GM19468 (cell line): ENCODE measurements around the gene ZNF234.
"Not testable (repeated sequence)": the region's sequence is repeated elsewhere in the genome, so short reads cannot be mapped to it uniquely, and the experiment has no call there.

ENCODE experiments used
- ATAC-seq: cut with Tn5 transposase; IDR thresholded peaks from one replicate; pipeline ENCODE4 v1.9.1; 2021; ENCODE audit warnings: mild to moderate bottlenecking, moderate library complexity, moderate number of reproducible peaks; ENCODE audit not compliant: unreplicated experiment; ENCODE audit errors: extremely low read depth

The ZNF234 gene

DNA sequence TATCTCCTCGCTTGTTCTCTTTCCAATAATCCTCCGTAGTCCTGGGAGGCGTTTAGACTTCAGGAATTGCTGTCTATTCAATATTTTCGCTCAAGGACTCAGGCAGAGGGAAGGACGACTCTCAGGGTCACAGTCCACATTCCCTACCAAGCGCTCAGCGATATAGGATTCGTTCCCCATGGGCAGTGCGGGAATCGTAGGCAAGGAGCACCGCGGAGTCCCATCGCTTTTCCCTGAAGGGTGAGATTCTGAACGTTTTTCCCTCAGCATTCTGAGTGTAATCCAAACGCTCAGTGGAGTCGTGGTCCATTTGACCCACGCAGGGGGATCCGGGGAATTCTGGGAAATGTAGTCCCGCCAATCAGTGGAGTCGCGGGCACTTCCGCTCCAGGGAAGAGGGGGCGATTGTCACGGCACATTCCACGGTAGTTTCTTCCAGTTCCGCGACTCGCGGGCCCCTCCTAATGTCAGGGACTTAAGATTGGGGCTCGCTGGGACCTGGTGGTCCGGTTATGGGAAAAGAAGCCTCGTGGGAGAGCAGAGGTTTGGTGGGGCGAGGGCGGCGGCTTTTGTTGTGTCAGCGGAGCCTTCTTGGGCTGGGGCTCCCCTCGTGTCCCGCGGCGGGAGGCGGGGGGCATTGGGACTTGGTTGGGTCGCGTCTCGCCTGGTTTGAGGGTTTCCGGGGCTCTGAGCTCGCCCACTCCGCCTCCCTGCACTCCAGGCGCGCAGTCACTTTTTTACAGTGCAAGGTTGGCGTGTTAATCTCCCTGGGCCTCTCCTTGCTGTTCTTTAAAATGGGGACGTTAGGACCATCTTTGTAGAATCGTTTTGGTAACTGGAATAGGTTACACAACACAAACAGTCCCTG is at the start of gene ZNF234:
TSS of gene ZNF234 (plus strand) at position 364 of the 868 bp plus-strand sequence. CDS start 3,079 bp downstream, outside the sequence.
- no peak for ATAC-seq

DNA sequence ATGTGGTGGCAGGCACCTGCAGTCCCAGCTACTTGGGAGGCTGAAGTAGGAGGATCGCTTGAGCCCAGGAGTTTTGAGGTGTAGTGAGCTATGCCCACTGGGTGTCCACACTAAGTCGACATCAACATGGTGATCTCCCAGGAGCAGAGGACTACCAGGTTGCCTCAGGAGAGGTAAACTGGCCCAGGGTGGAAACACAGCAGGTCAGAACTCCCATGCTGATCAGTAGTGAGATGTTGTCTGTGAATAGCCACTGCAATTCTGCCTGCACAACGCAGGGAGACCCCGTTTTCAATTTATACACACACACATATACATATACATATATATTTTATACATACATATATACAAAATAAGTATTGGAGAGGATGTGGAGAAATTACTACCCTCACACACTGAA is 49.2 kb upstream of the ZNF234 start:
- no peak for ATAC-seq

DNA sequence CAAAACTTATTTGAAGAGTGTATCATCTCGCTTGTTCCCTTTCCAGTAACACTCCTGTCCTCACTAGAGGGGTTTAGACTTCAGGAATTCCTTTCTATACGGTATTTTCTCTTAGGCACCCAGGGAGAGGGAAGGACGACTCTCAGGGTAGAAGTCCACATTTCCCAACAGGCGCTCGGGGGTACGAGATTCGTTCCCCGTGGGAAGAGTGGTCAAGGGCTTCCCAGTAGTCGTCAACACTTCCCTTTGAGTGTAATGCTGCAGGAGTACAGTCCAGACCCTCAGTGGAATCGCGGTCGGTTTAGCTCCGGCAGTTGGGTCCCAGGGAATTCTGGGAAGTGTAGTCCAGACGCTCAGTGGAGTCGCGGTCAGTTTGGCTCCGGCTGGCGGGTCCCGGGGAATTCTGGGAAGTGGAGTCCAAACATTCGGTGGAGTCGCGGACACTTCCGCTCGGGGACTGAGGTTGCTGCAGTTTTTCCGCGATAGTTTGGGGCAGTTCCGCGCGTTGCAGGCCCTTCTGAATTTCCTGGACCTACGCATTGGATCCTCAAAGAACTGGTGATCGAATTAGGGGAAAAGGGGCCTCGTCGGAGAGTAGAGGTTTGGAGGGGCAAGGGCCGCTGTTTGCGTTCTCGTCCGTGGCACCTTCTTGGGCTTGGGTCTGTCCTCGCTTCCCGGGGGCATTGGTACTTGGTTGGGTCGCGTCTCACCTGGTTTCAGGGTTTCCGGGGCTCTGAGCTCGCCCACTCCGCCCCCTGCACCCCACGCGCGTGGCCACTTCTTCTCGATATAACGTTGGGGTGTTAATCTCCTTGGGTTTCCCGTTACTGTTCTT is 47.2 kb upstream of the ZNF234 start, which contains the start of gene ZNF224:
TSS of gene ZNF224 (plus strand) at position 431 of the 835 bp plus-strand sequence. CDS start 3,513 bp downstream, outside the sequence.
- peak; percentile 60 for ATAC-seq

DNA sequence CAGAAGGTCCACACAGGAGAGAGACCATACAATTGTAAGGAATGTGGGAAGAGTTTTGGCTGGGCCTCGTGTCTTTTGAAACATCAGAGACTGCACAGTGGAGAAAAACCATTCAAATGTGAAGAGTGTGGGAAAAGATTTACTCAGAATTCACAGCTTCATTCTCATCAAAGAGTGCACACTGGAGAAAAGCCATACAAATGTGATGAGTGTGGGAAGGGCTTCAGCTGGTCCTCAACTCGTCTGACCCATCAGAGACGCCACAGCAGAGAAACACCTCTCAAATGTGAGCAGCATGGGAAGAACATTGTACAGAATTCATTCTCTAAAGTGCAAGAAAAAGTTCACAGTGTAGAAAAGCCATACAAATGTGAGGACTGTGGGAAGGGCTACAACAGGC is 33.6 kb upstream of the ZNF234 start:
- no peak for ATAC-seq

DNA sequence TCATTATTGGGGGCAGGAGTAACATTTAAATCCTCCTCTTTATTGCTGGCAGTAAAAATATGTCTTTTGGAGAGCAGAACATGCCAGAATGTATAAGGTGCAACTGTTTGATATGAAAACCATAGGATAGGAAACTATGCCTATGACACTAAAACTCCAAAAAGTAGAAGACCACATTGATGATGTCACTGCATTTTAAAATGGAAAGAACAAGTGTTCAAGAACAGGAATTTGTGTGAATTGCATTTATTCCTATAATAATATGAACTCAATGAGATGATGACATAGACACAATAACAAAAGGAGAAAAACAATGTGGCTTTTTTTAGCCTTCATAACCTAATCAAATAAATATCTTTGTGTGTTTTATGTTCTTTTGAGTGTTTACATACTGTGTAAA is 31.9 kb upstream of the ZNF234 start:
- no peak for ATAC-seq

DNA sequence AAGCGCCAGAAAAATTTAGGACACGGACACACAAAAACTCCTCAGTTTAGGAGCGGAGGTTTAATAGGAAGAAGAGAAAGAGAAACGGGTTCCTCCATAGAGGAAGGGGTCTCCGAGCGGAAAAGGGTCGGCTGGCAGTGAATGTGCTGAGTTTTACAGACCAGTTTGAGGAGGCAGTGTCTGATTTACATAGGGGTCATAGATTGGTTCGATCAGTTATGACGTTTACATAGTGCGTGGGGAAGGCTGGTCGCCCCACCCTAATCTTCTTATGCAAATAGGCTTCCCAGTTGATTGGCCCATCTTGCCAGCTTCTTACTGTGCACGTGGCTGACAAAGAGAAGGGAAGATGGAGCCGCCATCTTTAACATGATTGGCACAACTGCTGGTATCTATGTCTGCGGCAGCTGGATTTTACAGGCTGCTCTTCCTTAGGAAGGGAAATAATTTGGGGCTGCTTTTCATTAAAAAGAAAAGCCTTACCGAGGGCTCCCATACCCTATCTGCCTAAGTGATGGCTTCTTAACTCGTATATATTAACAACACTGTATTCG is 29.4 kb upstream of the ZNF234 start:
- ATAC-seq = no peak

DNA sequence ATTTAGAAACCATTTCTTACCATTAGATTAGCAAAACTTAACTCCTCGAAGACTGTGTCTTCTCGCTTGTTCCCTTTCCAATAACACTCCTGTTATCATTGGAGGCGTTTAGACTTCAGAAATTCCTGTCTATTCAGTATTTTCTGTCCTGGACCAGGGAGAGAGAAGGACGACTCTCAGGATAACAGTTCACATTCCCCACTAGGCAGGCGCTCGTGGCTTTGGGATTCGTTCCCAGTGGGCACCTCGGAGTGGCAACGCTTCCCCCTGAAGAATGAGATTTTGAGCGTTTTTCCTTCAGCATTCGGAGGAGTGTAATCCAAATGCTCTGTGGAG is 28.6 kb upstream of the ZNF234 start:
- no peak for ATAC-seq

DNA sequence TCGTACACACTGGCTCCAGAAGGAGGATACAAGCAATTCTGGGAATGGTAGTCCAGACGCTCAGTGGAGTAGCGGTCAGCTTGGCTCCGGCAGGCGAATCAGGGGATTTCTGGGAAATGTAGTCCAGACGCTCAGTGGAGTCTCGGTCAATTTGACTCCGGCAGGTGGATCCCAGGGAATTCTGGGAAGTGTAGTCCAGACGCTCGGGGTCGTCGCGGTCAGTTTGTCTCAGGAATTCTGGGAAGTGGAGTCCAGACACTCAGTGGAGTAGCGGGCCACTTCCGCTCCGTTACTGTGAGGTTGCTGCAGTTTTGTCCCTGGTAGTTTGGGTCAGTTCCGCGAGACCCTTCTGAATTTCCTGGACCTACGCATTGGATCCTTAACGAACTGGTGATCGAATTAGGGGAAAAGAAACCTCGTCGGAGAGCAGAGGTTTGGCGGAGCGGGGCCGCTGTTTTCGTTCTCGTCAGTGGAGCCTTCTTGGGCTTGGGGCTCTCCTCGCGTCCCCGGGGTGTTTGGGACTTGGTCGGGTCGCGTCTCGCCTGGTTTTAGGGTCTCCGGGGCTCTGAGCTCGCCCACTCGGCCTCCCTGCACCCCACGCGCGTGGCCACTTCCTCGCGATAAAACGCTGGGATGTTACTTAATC is 28.1 kb upstream of the ZNF234 start, which contains the start of gene ZNF225:
TSS of gene ZNF225 (plus strand) at position 262 of the 646 bp plus-strand sequence. CDS start 2,429 bp downstream, outside the sequence.
- peak; percentile 74 for ATAC-seq

DNA sequence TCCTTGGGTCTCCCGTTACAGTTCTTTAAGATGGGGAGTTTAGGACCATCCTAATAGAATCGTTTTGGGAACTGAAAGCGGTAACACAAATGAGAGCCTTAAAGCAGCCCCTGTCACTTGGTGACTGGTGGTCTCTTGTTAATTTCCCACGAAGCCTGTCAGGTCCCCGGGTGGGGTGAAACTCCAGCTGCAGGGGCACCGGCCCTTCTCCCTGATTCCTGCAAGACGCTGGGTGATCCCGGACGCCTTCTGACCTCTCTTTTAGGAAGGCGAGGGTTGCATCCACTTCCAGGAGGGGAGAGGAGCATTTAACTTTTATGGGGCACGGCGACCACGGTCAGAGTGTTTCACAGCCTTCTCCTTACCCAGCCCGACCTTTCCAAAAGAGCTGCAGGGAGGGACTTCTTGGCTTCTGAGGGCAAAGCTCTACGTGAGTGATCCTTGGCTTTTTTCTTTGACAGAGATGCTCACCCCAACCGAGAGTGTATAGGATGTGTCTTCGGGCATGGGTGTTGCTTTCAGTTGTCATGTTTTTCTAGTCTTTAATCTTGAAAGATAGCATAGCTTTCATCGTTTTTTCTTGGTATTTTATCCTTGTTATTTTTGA is 27.5 kb upstream of the ZNF234 start:
- no peak for ATAC-seq

DNA sequence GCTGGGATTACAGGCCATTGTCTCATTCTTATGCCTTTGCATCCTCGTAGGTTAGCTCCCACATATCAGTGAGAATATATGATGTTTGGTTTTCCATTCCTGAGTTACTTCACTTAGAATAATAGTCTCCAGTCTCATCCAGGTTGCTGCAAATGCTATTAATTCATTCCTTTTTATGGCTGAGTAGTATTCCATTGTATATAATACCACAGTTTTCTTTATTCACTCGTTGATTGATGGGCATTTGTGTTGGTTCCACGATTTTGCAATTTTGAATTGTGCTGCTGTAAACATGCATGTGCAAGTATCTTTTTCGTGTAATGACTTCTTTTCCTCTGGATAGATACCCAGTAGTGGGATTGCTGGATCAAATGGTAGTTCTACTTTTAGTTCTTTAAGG is 20.2 kb upstream of the ZNF234 start:
- ATAC-seq = not testable (repeated sequence)

DNA sequence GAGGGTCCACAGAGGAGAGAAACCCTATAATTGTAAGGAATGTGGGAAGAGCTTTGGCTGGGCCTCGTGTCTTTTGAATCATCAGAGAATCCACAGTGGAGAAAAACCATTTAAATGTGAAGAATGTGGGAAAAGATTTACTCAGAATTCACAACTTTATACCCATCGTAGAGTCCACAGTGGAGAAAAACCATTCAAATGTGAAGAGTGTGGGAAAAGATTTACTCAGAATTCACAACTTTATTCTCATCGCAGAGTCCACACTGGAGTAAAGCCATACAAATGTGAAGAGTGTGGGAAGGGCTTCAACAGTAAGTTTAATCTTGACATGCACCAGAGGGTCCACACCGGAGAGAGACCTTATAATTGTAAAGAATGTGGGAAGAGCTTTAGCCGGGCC is 9.4 kb upstream of the ZNF234 start:
- no peak for ATAC-seq

DNA sequence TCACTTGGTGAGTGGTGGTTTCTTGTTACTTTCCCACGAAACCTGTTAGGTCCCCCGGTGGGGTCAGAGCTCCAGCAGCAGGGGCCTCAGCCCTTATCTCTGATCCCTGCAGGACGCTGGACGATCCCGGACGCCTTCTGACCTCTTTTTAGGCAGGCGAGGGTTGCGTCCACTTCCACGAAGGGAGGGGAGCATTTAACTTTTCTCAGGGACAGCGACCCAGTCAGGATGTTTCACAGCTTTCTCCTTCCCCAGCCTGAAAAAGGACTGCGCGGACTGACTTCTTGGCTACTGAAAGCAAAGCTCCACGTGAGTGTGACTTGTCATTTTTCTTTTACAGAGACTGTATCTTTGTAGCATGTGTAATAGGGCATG is 692 bp downstream of the ZNF234 start:
- ATAC-seq = no peak

DNA sequence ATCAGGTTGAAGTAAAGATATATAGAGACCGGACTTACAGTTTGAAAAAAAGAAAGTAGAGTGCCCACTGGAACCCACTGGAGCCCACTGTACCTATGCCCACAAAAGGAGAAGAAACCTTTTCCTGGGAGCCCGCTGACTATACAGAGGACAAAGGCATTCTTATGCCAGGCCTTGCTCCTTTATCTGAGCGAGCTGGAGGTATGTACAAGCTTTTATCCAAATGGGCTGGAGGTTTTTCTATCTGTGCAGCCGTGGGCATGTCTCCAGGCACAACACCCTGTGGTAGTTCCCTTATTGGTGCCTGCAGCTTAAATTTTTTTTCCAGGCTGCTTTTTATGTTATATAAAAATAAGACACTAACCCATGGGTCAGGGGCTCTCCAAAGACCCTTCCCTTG is 8.4 kb downstream of the ZNF234 start:
- ATAC-seq = no peak

DNA sequence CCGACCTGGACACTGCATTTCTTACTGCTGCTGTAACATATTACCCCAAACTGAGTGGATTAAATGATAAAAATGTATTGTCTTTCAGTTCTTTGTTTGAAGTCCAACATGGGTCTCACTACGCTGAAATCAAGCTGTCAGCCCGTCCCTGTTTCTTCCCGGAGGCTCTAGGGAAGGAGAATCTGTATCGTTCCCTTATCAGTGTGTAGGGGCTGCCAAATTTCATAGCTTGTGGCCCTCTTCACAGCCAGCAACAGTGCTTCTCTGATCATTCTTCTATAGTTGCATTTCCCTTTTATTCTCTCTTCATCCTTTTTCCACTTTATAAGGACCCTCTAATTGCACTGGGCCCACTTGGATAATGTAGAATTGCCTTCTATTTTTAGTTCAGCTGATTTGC is 10.1 kb downstream of the ZNF234 start:
- no peak for ATAC-seq

DNA sequence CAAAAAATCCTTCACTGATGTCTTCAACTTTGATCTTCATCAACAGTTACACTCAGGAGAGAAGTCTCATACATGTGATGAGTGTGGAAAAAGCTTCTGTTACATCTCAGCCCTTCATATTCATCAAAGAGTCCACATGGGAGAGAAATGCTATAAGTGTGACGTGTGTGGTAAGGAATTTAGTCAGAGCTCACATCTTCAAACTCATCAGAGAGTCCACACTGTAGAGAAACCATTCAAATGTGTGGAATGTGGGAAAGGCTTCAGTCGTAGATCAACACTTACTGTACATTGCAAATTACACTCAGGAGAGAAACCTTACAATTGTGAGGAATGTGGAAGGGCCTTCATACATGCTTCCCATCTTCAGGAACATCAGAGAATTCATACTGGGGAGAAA is 15.1 kb downstream of the ZNF234 start:
- no peak for ATAC-seq

DNA sequence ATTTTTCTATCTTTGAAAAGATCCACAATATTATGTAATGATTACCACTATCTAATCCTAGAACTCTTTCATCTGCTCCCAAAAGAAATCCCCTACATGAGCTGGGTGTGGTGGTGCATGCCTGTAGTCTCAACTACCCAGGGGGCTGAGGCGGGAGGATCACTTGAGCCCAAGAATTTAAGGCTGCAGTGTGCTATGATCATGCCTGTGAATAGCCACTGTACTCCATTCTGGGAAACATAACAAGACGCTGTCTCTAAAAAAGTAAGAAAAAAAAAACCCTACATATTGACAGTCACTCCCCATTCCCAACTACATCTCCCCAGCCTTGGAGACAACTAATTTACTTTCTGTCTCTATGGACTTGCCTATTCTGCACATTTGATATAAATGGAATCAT is 22.4 kb downstream of the ZNF234 start:
- ATAC-seq = no peak

DNA sequence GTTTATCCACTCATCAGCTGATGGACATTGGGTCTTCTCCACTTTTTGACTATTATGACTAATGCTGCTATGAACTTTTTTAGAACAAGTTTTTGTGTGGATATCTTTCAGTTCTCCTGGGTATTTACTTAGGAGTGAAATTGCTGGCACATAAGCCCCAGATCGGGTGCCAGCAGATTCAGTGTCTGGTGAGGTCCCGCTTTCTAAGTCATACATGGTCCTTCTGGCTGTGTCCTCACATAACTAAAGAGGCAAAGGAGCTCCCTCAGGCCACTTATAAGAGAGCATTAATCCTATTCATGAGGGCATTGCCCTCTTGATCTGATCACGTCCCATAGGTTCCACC is 22.9 kb downstream of the ZNF234 start:
- ATAC-seq = no peak

DNA sequence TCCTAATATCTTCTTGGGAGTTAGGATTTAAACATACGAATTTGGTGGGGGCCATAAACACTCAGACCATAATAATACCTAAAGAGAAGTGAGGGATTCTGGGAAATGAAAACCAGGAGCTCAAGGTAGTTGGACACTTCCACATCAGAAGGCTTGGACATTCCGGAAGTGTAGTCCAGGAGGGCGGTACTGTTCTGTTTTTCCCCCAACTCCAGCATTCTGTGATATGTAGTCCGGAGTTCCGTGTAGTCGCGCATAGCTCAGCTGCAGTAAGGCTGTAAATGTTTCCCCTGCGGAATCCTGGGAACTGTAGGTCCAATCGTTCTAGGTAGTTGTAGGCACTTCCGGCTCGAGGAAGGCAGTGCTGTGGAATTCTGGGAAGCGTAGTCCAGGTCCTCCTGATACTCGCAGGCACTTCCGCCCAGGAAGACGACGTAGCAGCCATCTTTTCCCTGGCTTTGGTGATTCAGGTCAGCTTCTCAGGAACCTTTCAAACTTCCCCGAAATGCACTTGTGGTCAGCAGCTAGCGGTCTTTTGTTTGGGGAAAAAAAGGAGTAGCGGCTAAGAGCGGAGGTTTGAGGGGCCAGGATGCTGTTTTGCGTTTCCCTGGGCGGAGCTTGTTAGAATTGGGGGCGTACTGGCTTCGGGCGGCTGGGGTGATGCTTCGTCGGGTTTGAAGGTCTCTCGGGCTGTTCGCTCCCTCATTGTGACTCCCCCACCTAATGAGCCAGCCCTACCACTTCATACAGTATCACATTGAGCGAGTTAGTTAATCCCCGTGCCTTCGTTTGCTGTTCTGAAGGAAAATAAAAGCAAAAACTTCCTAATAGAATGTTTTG is 23.5 kb downstream of the ZNF234 start, which contains the start of gene ZNF226:
TSS of gene ZNF226 (plus strand) at position 428 of the 840 bp plus-strand sequence. CDS start 4,981 bp downstream, outside the sequence.
- ATAC-seq = peak; percentile 45

DNA sequence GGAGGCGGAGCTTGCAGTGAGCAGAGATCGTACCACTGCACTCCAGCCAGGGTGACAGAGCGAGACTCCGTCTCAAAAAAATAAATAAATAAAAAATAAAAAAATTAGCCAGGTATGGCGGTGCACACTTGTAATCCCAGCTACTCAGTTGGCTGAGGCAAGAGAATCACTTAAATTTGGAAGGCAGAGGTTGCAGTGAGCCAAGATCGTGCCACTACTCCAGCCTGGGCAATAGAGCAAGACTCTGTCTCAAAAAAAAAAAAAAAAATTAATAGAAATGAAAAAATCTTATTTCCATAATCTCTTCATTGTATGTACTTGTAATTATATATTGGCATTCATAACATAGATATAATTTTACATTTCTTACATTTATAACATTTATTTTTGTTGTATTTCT is 29.3 kb downstream of the ZNF234 start:
- not testable (repeated sequence) for ATAC-seq
